ENCODE data around the gene SFT2D2. TPM values are rescaled to one million over a fixed set of nuclear protein-coding genes. Genes with fewer than 3 reads are reported as not detected.

The SFT2D2 gene
- total RNA-seq, 5 donors from 2014 or later (not counting 1 experiment from before 2014, with no cell fraction given), result 51.6 to 63.1 (median 55.6) TPM

- H3K27ac ChIP-seq (ENCODE audit: low read length), result no peak overlapping the region
- peaks cover 19 to 23% (median 21%) of the 10 kb centered on the region in 3 donors for H3K4me1 Mint-ChIP-seq
These were observed 38.5 kb downstream of the SFT2D2 start for GRCh38 chr1:168264296-168264695.

DNA sequence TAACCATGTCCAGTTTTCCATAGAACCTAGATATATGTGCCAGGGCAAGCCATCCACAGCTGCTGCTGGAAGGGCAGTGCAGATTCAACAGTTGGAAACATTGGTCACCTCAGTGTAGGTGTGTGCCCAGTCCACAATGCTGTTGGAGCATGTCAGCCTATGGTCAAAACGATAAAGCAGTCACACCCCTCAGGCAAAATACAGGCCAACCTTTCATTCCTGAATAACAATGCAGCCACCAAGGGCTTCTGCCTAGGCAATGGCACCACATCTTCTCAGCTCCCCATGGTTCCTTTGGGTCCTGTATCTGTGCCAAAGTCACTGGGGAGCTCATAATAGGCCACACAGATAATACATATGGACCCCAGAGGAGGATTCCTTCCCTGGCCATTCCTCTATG is 39.8 kb downstream of the SFT2D2 start:
- H3K4me3 Mint-ChIP-seq, result no peak overlapping the region
- Histone ChIP-seq H3K27ac (ENCODE audit: low read length) (no peak overlapping the region), H3K27me3 (replicated peaks in 1 of 2; ENCODE audit: control insufficient read depth in 2 of 2, extremely low read depth in 1 of 2, insufficient read depth in 2 of 2, low read length in 1 of 2) (no peaks in the 10 kb centered on the region), H3K9me3 (no peaks in the 10 kb centered on the region), H3K4me3 (ENCODE audit: control insufficient read depth in 1 of 2, extremely low read depth in 1 of 2, low read length in 1 of 2) (no peak overlapping the region), H3K4me1 (ENCODE audit: control insufficient read depth in 1 of 2, extremely low read depth in 1 of 2, insufficient read depth in 2 of 2, low read length in 2 of 2) (no peaks in the 10 kb centered on the region), H3K36me3 (ENCODE audit: control insufficient read depth in 2 of 2, extremely low read depth in 1 of 2, insufficient read depth in 1 of 2, low read length in 1 of 2) (peaks cover 2 to 5% of the 10 kb centered on the region in 2 donors)
- H3K36me3 Mint-ChIP-seq, result peaks cover 49% of the 10 kb centered on the region
- DNase-seq, result no peak
- H3K27me3 Mint-ChIP-seq, result no peaks in the 10 kb centered on the region
- no peak for ATAC-seq (replicated peaks in 1 of 4)
- 80% methylated on average over 1 of the region's 1 CpG for WGBS (ENCODE audit: insufficient coverage)
- H3K9me3 Mint-ChIP-seq, result peaks cover 0 to 5% (median 4%) of the 10 kb centered on the region in 3 donors
- POLR2A ChIA-PET, result interaction anchor here in 1 of 2 donors (0.5 kb wide), 1 partner anchor 41 kb away, joined by 4 read pairs; no protein-coding TSS in a partner anchor
- CTCF ChIA-PET, result no interaction called here
- H3K27ac Mint-ChIP-seq, result no peak overlapping the region
- H3K4me1 Mint-ChIP-seq, result peaks cover 10 to 13% (median 10%) of the 10 kb centered on the region in 3 donors

More at GRCh38 chr1:168264296-168264695, 38.5 kb downstream of the SFT2D2 start:
- H3K4me3 ChIP-seq (ENCODE audit: control insufficient read depth in 1 of 2, extremely low read depth in 1 of 2, low read length in 1 of 2), result no peak overlapping the region
- Mint-ChIP-seq H3K27ac (no peak overlapping the region), H3K27me3 (no peaks in the 10 kb centered on the region), H3K36me3 (peaks cover 39% of the 10 kb centered on the region), H3K9me3 (peaks cover 0 to 5% (median 4%) of the 10 kb centered on the region in 3 donors), H3K4me3 (no peak overlapping the region)
- DNase-seq (no peak), ATAC-seq (replicated peaks in 1 of 4) (no peak)
- no peaks in the 10 kb centered on the region for H3K4me1 ChIP-seq (ENCODE audit: control insufficient read depth in 1 of 2, extremely low read depth in 1 of 2, insufficient read depth in 2 of 2, low read length in 2 of 2)
- no CpG with 5 or more reads among the region's 7 CpGs for WGBS (ENCODE audit: insufficient coverage)
- H3K36me3 ChIP-seq (ENCODE audit: control insufficient read depth in 2 of 2, extremely low read depth in 1 of 2, insufficient read depth in 1 of 2, low read length in 1 of 2), result peaks cover 3 to 5% of the 10 kb centered on the region in 2 donors
- POLR2A ChIA-PET, result no interaction called here
- H3K9me3 ChIP-seq, result no peaks in the 10 kb centered on the region
- CTCF ChIA-PET, result no interaction called here
- no peaks in the 10 kb centered on the region for H3K27me3 ChIP-seq (replicated peaks in 1 of 2; ENCODE audit: control insufficient read depth in 2 of 2, extremely low read depth in 1 of 2, insufficient read depth in 2 of 2, low read length in 1 of 2)

DNA sequence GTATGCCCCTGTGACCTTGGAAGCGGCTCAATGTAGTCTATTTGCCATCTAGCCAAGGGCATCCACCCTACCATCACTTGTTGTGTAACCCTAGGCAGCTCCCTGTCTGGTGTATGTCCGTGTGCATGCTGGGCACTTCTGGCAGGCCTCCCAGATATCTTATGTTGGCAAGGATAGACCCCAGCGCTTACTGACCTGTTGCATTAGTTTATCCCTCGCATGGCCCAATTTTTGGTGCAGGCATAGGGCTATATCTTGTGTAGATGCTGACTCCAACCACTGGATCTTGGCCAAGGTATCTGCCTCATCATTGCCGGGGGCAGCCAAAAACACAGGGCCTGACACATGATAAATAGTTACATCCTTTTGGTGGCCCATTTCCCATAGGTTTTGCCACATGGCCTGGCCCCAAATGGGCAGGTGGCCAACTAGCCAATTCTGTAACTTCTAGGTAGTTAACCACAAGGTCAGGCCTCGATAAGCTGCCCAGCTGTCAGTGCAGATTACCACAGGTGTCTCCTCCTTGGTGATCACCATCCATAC is 40.9 kb downstream of the SFT2D2 start:
- DNase-seq (no peak), ATAC-seq (replicated peaks in 1 of 4) (no peak)
- Mint-ChIP-seq H3K9me3 (peaks cover 0 to 5% (median 4%) of the 10 kb centered on the region in 3 donors), H3K27me3 (no peaks in the 10 kb centered on the region), H3K36me3 (peaks cover 42% of the 10 kb centered on the region), H3K27ac (no peak overlapping the region), H3K4me3 (no peak overlapping the region), H3K4me1 (peaks cover 0 to 2% (median under 1%) of the 10 kb centered on the region in 3 donors)
- Histone ChIP-seq H3K36me3 (ENCODE audit: control insufficient read depth in 2 of 2, extremely low read depth in 1 of 2, insufficient read depth in 1 of 2, low read length in 1 of 2) (peaks cover 2 to 5% of the 10 kb centered on the region in 2 donors), H3K27me3 (replicated peaks in 1 of 2; ENCODE audit: control insufficient read depth in 2 of 2, extremely low read depth in 1 of 2, insufficient read depth in 2 of 2, low read length in 1 of 2) (no peaks in the 10 kb centered on the region), H3K27ac (ENCODE audit: low read length) (no peak overlapping the region), H3K9me3 (no peaks in the 10 kb centered on the region), H3K4me3 (ENCODE audit: control insufficient read depth in 1 of 2, extremely low read depth in 1 of 2, low read length in 1 of 2) (no peak overlapping the region), H3K4me1 (ENCODE audit: control insufficient read depth in 1 of 2, extremely low read depth in 1 of 2, insufficient read depth in 2 of 2, low read length in 2 of 2) (no peaks in the 10 kb centered on the region)
- CTCF ChIA-PET, result no interaction called here
- 91% methylated on average over 6 of the region's 6 CpGs for WGBS (ENCODE audit: insufficient coverage)
- POLR2A ChIA-PET, result no interaction called here

- no peak overlapping the region for H3K27ac ChIP-seq (ENCODE audit: low read length)
- POLR2A ChIA-PET, result no interaction called here
- Mint-ChIP-seq H3K27me3 (no peaks in the 10 kb centered on the region), H3K36me3 (peaks cover 34% of the 10 kb centered on the region), H3K9me3 (peaks cover 0 to 13% (median 2%) of the 10 kb centered on the region in 3 donors), H3K4me3 (no peak overlapping the region), H3K27ac (no peak overlapping the region), H3K4me1 (peaks cover 0 to 3% (median 0%) of the 10 kb centered on the region in 3 donors)
- WGBS (ENCODE audit: insufficient coverage), result no CpG with 5 or more reads among the region's 1 CpG
- no peak for ATAC-seq (replicated peaks in 1 of 4)
- CTCF ChIA-PET, result no interaction called here
- no peak overlapping the region for H3K4me3 ChIP-seq (ENCODE audit: control insufficient read depth in 1 of 2, extremely low read depth in 1 of 2, low read length in 1 of 2)
- no peaks in the 10 kb centered on the region for H3K9me3 ChIP-seq
- no peaks in the 10 kb centered on the region for H3K27me3 ChIP-seq (replicated peaks in 1 of 2; ENCODE audit: control insufficient read depth in 2 of 2, extremely low read depth in 1 of 2, insufficient read depth in 2 of 2, low read length in 1 of 2)
- no peak for DNase-seq
- no peaks in the 10 kb centered on the region for H3K4me1 ChIP-seq (ENCODE audit: control insufficient read depth in 1 of 2, extremely low read depth in 1 of 2, insufficient read depth in 2 of 2, low read length in 2 of 2)
- H3K36me3 ChIP-seq (ENCODE audit: control insufficient read depth in 2 of 2, extremely low read depth in 1 of 2, insufficient read depth in 1 of 2, low read length in 1 of 2), result peaks cover 0 to 5% of the 10 kb centered on the region in 2 donors
These were observed 45.8 kb downstream of the SFT2D2 start for GRCh38 chr1:168271636-168272035.

DNA sequence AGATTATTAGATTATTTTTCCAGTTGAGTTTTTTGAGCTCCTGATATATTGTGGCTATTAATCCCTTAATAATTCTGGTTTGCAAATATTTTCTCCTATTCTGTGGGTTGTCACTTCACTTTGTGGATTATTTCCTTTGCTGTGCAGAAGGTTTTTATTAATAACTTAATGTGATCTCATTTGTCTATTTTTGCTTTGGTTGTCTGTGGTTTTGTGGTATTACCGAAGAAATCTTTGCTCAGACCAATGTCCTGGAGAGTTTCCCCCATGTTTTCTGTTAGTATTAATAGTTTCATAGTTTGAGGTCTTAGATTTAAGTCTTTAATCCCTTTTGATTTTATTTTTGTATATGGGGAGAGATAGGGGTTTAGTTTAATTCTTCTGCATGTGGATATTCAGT is 47.8 kb downstream of the SFT2D2 start:
- Mint-ChIP-seq H3K36me3 (peaks cover 44% of the 10 kb centered on the region), H3K27ac (no peak overlapping the region), H3K4me1 (peaks cover 0 to 3% (median 0%) of the 10 kb centered on the region in 3 donors), H3K27me3 (no peaks in the 10 kb centered on the region), H3K4me3 (no peak overlapping the region), H3K9me3 (peaks cover 0 to 20% (median 4%) of the 10 kb centered on the region in 3 donors)
- H3K9me3 ChIP-seq, result no peaks in the 10 kb centered on the region
- no peaks in the 10 kb centered on the region for H3K27me3 ChIP-seq (replicated peaks in 1 of 2; ENCODE audit: control insufficient read depth in 2 of 2, extremely low read depth in 1 of 2, insufficient read depth in 2 of 2, low read length in 1 of 2)
- no peak overlapping the region for H3K4me3 ChIP-seq (ENCODE audit: control insufficient read depth in 1 of 2, extremely low read depth in 1 of 2, low read length in 1 of 2)
- POLR2A ChIA-PET, result interaction anchor here in 1 of 2 donors (0.6 kb wide), 1 partner anchor 39 kb away, joined by 3 read pairs; no protein-coding TSS in a partner anchor
- CTCF ChIA-PET, result no interaction called here
- WGBS (ENCODE audit: insufficient coverage), result no CpG with 5 or more reads among the region's 1 CpG
- ATAC-seq (replicated peaks in 1 of 4) (no peak), DNase-seq (no peak)
- peaks cover 0 to 5% of the 10 kb centered on the region in 2 donors for H3K36me3 ChIP-seq (ENCODE audit: control insufficient read depth in 2 of 2, extremely low read depth in 1 of 2, insufficient read depth in 1 of 2, low read length in 1 of 2)
- H3K4me1 ChIP-seq (ENCODE audit: control insufficient read depth in 1 of 2, extremely low read depth in 1 of 2, insufficient read depth in 2 of 2, low read length in 2 of 2), result no peaks in the 10 kb centered on the region
- H3K27ac ChIP-seq (ENCODE audit: low read length), result no peak overlapping the region

GRCh38 chr1:168279253-168279652 is 53.4 kb downstream of the SFT2D2 start:
- peaks cover 54% of the 10 kb centered on the region for H3K36me3 Mint-ChIP-seq
- no peaks in the 10 kb centered on the region for H3K4me1 Mint-ChIP-seq
- H3K9me3 ChIP-seq, result no peaks in the 10 kb centered on the region
- no peaks in the 10 kb centered on the region for H3K27me3 ChIP-seq (replicated peaks in 1 of 2; ENCODE audit: control insufficient read depth in 2 of 2, extremely low read depth in 1 of 2, insufficient read depth in 2 of 2, low read length in 1 of 2)
- 89% methylated on average over 1 of the region's 1 CpG for WGBS (ENCODE audit: insufficient coverage)
- ChIA-PET POLR2A (no interaction called here), CTCF (interaction anchor here in 1 of 2 donors (0.6 kb wide), 1 partner anchor 8 kb away, joined by 3 read pairs; no protein-coding TSS in a partner anchor)
- H3K27ac ChIP-seq (ENCODE audit: low read length), result no peak overlapping the region
- no peak for ATAC-seq (replicated peaks in 1 of 4)
- H3K4me3 ChIP-seq (ENCODE audit: control insufficient read depth in 1 of 2, extremely low read depth in 1 of 2, low read length in 1 of 2), result no peak overlapping the region
- no peaks in the 10 kb centered on the region for H3K27me3 Mint-ChIP-seq
- no peaks in the 10 kb centered on the region for H3K4me1 ChIP-seq (ENCODE audit: control insufficient read depth in 1 of 2, extremely low read depth in 1 of 2, insufficient read depth in 2 of 2, low read length in 2 of 2)
- no peak for DNase-seq
- peaks cover 0 to 13% (median 4%) of the 10 kb centered on the region in 3 donors for H3K9me3 Mint-ChIP-seq
- H3K36me3 ChIP-seq (ENCODE audit: control insufficient read depth in 2 of 2, extremely low read depth in 1 of 2, insufficient read depth in 1 of 2, low read length in 1 of 2), result no peaks in the 10 kb centered on the region
- H3K27ac Mint-ChIP-seq, result no peak overlapping the region
- no peak overlapping the region for H3K4me3 Mint-ChIP-seq
